Lower lobe of right lung (tissue), 2 donors: ENCODE data around the gene BRAF. TPM values are rescaled to one million over a fixed set of nuclear protein-coding genes. Genes with fewer than 3 reads are reported as not detected.

Experiments
- ATAC-seq, 2 donors: fragments of 200-7000 bp; cut with Tn5 transposase; one replicate each; pipeline ENCODE4 v1.9.1; 2020 to 2022; ENCODE audit warnings: mild to moderate bottlenecking in 2 of 2, moderate library complexity in 2 of 2
- DNase-seq: peaks from one replicate; pipeline ENCODE4 v3.0.0-alpha.2; 2020
- H3K27ac ChIP-seq: fragments of 200-600 bp; one replicate; pipeline ENCODE4 v1.8.0; 2022
- H3K27me3 ChIP-seq: fragments of 200-600 bp; one replicate; pipeline ENCODE4 v1.8.0; 2022; ENCODE audit warnings: low read depth
- H3K36me3 ChIP-seq: fragments of 200-600 bp; one replicate; pipeline ENCODE4 v1.8.0; 2022; ENCODE audit warnings: mild to moderate bottlenecking
- H3K4me1 ChIP-seq: fragments of 200-600 bp; one replicate; pipeline ENCODE4 v1.8.0; 2022
- H3K4me3 ChIP-seq: fragments of 200-600 bp; one replicate; pipeline ENCODE4 v1.8.0; 2022; ENCODE audit warnings: mild to moderate bottlenecking
- H3K9me3 ChIP-seq: fragments of 200-600 bp; one replicate; pipeline ENCODE4 v1.8.0; 2022
- CTCF ChIP-seq: fragments of 200-600 bp; IDR thresholded peaks from one replicate; pipeline ENCODE4 v1.8.0; 2022; ENCODE audit warnings: antibody characterized with exemption, mild to moderate bottlenecking
- intact Hi-C: fragments of 100-400 bp; cut with DNase I; formaldehyde crosslinking; loops from one replicate; pipeline ENCODE4 v1.11.0; 2022
- total RNA-seq: library from RNA; stranded (reverse); fragmentation: NEBNext Ultra II Directional; extraction: Animal tissue kit (Norgen Biotek cat#: 25700); gene quantifications from one replicate; pipeline ENCODE4 v1.2.1, GENCODE V29; 2021
- donor health status: DM: no; HTN: yes; CAD: no; lungs with severe emphysema.

BRAF gene
- total RNA-seq, 1 donor from 2014 or later: 43.0 TPM

- no peak for DNase-seq
- intact Hi-C loops: no loop called here
- Histone ChIP-seq H3K4me3 (no peak overlapping the region), H3K9me3 (no peaks in the 10 kb centered on the region), H3K27me3 (no peaks in the 10 kb centered on the region), H3K36me3 (no peaks in the 10 kb centered on the region), H3K27ac (no peak overlapping the region), H3K4me1 (no peaks in the 10 kb centered on the region)
- TF ChIP-seq CTCF: no peak
- no peak for ATAC-seq
Observed at GRCh38 chr7:140863867-140864266, 60.9 kb downstream of the BRAF start.

- Histone ChIP-seq H3K27me3 (no peaks in the 10 kb centered on the region), H3K4me1 (no peaks in the 10 kb centered on the region), H3K36me3 (no peaks in the 10 kb centered on the region), H3K9me3 (no peaks in the 10 kb centered on the region), H3K4me3 (no peak overlapping the region), H3K27ac (no peak overlapping the region)
- ATAC-seq (no peak), DNase-seq (no peak)
- intact Hi-C loops: no loop called here
- no peak for TF ChIP-seq CTCF
Observed at GRCh38 chr7:140863184-140863583, 61.5 kb downstream of the BRAF start.

GRCh38 chr7:140857048-140857447 is 67.7 kb downstream of the BRAF start:
- H3K9me3 ChIP-seq: no peaks in the 10 kb centered on the region
- H3K36me3 ChIP-seq: no peaks in the 10 kb centered on the region
- no peak overlapping the region for H3K4me3 ChIP-seq
- ATAC-seq: no peak
- H3K27me3 ChIP-seq: no peaks in the 10 kb centered on the region
- no peak for TF ChIP-seq CTCF
- intact Hi-C loops: no loop called here
- DNase-seq: no peak
- no peak overlapping the region for H3K27ac ChIP-seq
- no peaks in the 10 kb centered on the region for H3K4me1 ChIP-seq

GRCh38 chr7:140841166-140841715 is 83.5 kb downstream of the BRAF start:
- Histone ChIP-seq H3K27ac (no peak overlapping the region), H3K9me3 (no peaks in the 10 kb centered on the region), H3K4me1 (no peaks in the 10 kb centered on the region), H3K27me3 (no peaks in the 10 kb centered on the region), H3K36me3 (peaks cover 7% of the 10 kb centered on the region), H3K4me3 (no peak overlapping the region)
- DNase-seq (no peak), ATAC-seq (no peak)
- TF ChIP-seq CTCF: no peak
- intact Hi-C loops: no loop called here

GRCh38 chr7:140831724-140832123 is 93.0 kb downstream of the BRAF start:
- Histone ChIP-seq H3K9me3 (no peaks in the 10 kb centered on the region), H3K27me3 (no peaks in the 10 kb centered on the region), H3K4me1 (no peaks in the 10 kb centered on the region), H3K27ac (no peak overlapping the region), H3K4me3 (no peak overlapping the region), H3K36me3 (peaks cover 18% of the 10 kb centered on the region)
- TF ChIP-seq CTCF: no peak
- intact Hi-C loops: no loop called here
- no peak for DNase-seq
- ATAC-seq: no peak

- H3K27me3 ChIP-seq: no peaks in the 10 kb centered on the region
- DNase-seq: no peak
- intact Hi-C loops: no loop called here
- H3K36me3 ChIP-seq: peaks cover 17% of the 10 kb centered on the region
- H3K9me3 ChIP-seq: no peaks in the 10 kb centered on the region
- no peak for TF ChIP-seq CTCF
- no peaks in the 10 kb centered on the region for H3K4me1 ChIP-seq
- H3K4me3 ChIP-seq: no peak overlapping the region
- H3K27ac ChIP-seq: no peak overlapping the region
- no peak for ATAC-seq
Observed at GRCh38 chr7:140829720-140830119, 95.0 kb downstream of the BRAF start.
